DOHH2 (cell line): ENCODE data around the gene GANC.

ENCODE experiments used
- H3F3A ChIP-seq: fragments of 200-600 bp; sonication (generic), shearing (Covaris generic); 2 replicates; pipeline ENCODE4 v1.6.0; 2016; ENCODE audit warnings: antibody characterized with exemption, mild to moderate bottlenecking; ENCODE audit not compliant: control insufficient read depth, insufficient read depth
- H3K27ac ChIP-seq: fragments of 200-600 bp; sonication (generic); 2 replicates; pipeline ENCODE4 v1.5.1; 2014; ENCODE audit warnings: low read depth, mild to moderate bottlenecking, low read length, moderate library complexity
- H3K27me3 ChIP-seq: fragments of 200-600 bp; sonication (generic); 2 replicates; pipeline ENCODE4 v1.6.1; 2014; ENCODE audit warnings: mild to moderate bottlenecking, low read length, mixed read lengths; ENCODE audit not compliant: control insufficient read depth
- H3K36me3 ChIP-seq: fragments of 200-600 bp; sonication (generic); 2 replicates; pipeline ENCODE4 v1.6.1; 2014; ENCODE audit warnings: mild to moderate bottlenecking, low read length, moderate library complexity, mixed read lengths; ENCODE audit not compliant: control insufficient read depth
- H3K4me1 ChIP-seq: fragments of 200-600 bp; sonication (generic); 2 replicates; pipeline ENCODE4 v1.6.1; 2014; ENCODE audit warnings: mild to moderate bottlenecking, low read length, mixed read lengths; ENCODE audit not compliant: control insufficient read depth
- H3K4me2 ChIP-seq: fragments of 200-600 bp; sonication (generic); 2 replicates; pipeline ENCODE4 v1.6.0; 2014; ENCODE audit warnings: mild to moderate bottlenecking, low read length, moderate library complexity
- H3K4me3 ChIP-seq: fragments of 200-600 bp; sonication (generic); 2 replicates; pipeline ENCODE4 v1.5.1; 2014; ENCODE audit warnings: mild to moderate bottlenecking, low read length, mixed read lengths
- H3K79me2 ChIP-seq: fragments of 200-600 bp; sonication (generic); 2 replicates; pipeline ENCODE4 v1.6.1; 2014; ENCODE audit warnings: mild to moderate bottlenecking, low read length, mixed read lengths; ENCODE audit not compliant: control insufficient read depth
- H3K9me2 ChIP-seq: fragments of 200-600 bp; sonication (generic); replicated peaks from 2 replicates; pipeline ENCODE4 v1.6.1; 2014; ENCODE audit warnings: mild to moderate bottlenecking, low read length, mixed read lengths; ENCODE audit not compliant: control insufficient read depth
- H3K9me3 ChIP-seq: fragments of 200-600 bp; sonication (generic); 2 replicates; pipeline ENCODE4 v1.6.1; 2014; ENCODE audit warnings: antibody characterized with exemption, low read length, mixed read lengths; ENCODE audit not compliant: control insufficient read depth, insufficient read depth
- H4K20me1 ChIP-seq: fragments of 200-600 bp; sonication (generic); 2 replicates; pipeline ENCODE4 v1.6.0; 2014; ENCODE audit warnings: low read depth, mild to moderate bottlenecking, antibody characterized with exemption, low read length, moderate library complexity; ENCODE audit not compliant: control insufficient read depth, insufficient read depth
- EZH2phosphoT487 ChIP-seq: fragments of 200-600 bp; sonication (generic); IDR thresholded peaks from 2 replicates; pipeline ENCODE4 v1.6.1; 2017; ENCODE audit warnings: borderline replicate concordance, mild to moderate bottlenecking, antibody characterized with exemption, low read length, moderate library complexity, mixed read lengths
- TF ChIP-seq, protein P1 (sequence below): fragments of 200-600 bp; sonication (generic); IDR thresholded peaks from one replicate; pipeline ENCODE4 v1.5.1; 2014; ENCODE audit warnings: antibody characterized with exemption, mild to moderate bottlenecking, low read depth, low read length; ENCODE audit not compliant: poor library complexity, severe bottlenecking

Gene GANC

GRCh38 chr15:42374810-42375209, 101.8 kb downstream of the GANC start:
- H3K4me2 ChIP-seq: no peak overlapping the region
- TF ChIP-seq, protein P1, sequence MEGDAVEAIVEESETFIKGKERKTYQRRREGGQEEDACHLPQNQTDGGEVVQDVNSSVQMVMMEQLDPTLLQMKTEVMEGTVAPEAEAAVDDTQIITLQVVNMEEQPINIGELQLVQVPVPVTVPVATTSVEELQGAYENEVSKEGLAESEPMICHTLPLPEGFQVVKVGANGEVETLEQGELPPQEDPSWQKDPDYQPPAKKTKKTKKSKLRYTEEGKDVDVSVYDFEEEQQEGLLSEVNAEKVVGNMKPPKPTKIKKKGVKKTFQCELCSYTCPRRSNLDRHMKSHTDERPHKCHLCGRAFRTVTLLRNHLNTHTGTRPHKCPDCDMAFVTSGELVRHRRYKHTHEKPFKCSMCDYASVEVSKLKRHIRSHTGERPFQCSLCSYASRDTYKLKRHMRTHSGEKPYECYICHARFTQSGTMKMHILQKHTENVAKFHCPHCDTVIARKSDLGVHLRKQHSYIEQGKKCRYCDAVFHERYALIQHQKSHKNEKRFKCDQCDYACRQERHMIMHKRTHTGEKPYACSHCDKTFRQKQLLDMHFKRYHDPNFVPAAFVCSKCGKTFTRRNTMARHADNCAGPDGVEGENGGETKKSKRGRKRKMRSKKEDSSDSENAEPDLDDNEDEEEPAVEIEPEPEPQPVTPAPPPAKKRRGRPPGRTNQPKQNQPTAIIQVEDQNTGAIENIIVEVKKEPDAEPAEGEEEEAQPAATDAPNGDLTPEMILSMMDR: no peak
- no peak for TF ChIP-seq EZH2phosphoT487
- H3K27me3 ChIP-seq: no peaks in the 10 kb centered on the region
- H3K9me2 ChIP-seq: no peaks in the 10 kb centered on the region
- H3K4me1 ChIP-seq: no peaks in the 10 kb centered on the region
- H3F3A ChIP-seq: no peaks in the 10 kb centered on the region
- no peak overlapping the region for H3K27ac ChIP-seq
- H3K79me2 ChIP-seq: no peaks in the 10 kb centered on the region
- H3K9me3 ChIP-seq: peaks cover 9% of the 10 kb centered on the region; the same call in 1 of the 2 replicates
- no peaks in the 10 kb centered on the region for H4K20me1 ChIP-seq
- no peak overlapping the region for H3K4me3 ChIP-seq
- no peaks in the 10 kb centered on the region for H3K36me3 ChIP-seq

- no peak overlapping the region for H3K27ac ChIP-seq
- H3F3A ChIP-seq: no peaks in the 10 kb centered on the region
- TF ChIP-seq EZH2phosphoT487: no peak
- TF ChIP-seq, protein P1: no peak
- H3K79me2 ChIP-seq: no peaks in the 10 kb centered on the region
- H3K9me2 ChIP-seq: no peaks in the 10 kb centered on the region
- H3K9me3 ChIP-seq: peaks cover 9% of the 10 kb centered on the region; the same call in 1 of the 2 replicates
- no peaks in the 10 kb centered on the region for H3K4me1 ChIP-seq
- no peaks in the 10 kb centered on the region for H3K36me3 ChIP-seq
- H4K20me1 ChIP-seq: no peaks in the 10 kb centered on the region
- H3K4me2 ChIP-seq: no peak overlapping the region
- H3K4me3 ChIP-seq: no peak overlapping the region
- H3K27me3 ChIP-seq: no peaks in the 10 kb centered on the region
These were observed 102.3 kb downstream of the GANC start for GRCh38 chr15:42375252-42375651.

DNA sequence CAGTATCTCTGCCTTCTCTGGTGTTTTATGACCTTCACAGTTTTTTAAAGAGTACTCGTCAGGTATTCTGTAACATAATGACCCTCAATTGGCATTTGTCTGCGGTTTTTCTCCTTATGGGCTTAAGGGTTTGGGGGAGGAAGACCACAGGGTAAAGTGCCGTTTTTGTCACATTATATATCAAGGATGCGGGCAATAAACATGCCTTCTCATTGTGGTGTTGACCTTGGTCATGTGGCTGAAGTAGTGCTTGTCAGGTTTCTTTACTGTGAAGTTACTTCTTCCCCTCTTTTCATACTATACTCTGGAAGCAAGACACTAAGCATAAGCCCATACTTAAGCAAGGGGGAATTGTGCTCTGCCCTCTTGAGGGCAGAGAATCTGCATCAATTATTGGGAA, 102.9 kb downstream of the GANC start:
- Histone ChIP-seq H3K9me3 (peaks cover 9% of the 10 kb centered on the region; the same call in 1 of the 2 replicates), H4K20me1 (no peaks in the 10 kb centered on the region), H3K27ac (no peak overlapping the region), H3K4me1 (no peaks in the 10 kb centered on the region), H3K27me3 (no peaks in the 10 kb centered on the region), H3K4me2 (no peak overlapping the region), H3K79me2 (no peaks in the 10 kb centered on the region), H3F3A (no peaks in the 10 kb centered on the region), H3K36me3 (no peaks in the 10 kb centered on the region), H3K9me2 (no peaks in the 10 kb centered on the region), H3K4me3 (no peak overlapping the region)
- no peak for TF ChIP-seq EZH2phosphoT487
- TF ChIP-seq, protein P1: no peak

DNA sequence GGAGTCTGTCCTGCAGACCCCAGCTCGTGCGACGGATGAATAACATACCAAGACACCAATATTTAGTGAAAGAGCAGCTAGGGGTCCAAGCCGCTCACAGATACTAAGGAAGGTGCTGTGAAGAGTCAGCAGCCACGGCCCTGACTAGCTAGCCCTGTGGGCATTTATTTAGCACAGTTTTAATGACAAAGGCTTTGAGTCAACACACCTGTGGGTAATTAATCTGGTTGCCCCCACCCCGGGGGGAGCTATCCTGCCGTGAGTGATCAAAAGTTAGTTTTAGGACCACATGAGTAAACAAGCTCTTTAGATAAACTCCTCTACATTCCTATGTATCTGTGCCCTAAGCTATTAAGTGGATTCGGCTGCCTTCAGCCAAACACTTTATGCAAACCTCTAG, 105.0 kb downstream of the GANC start:
- H3K4me2 ChIP-seq: no peak overlapping the region
- H3K36me3 ChIP-seq: no peaks in the 10 kb centered on the region
- no peaks in the 10 kb centered on the region for H3F3A ChIP-seq
- no peak overlapping the region for H3K27ac ChIP-seq
- H3K79me2 ChIP-seq: no peaks in the 10 kb centered on the region
- H3K4me1 ChIP-seq: no peaks in the 10 kb centered on the region
- TF ChIP-seq, protein P1: no peak
- TF ChIP-seq EZH2phosphoT487: no peak
- H4K20me1 ChIP-seq: no peaks in the 10 kb centered on the region
- peaks cover 9% of the 10 kb centered on the region; the same call in 1 of the 2 replicates for H3K9me3 ChIP-seq
- no peaks in the 10 kb centered on the region for H3K9me2 ChIP-seq
- H3K4me3 ChIP-seq: no peak overlapping the region
- H3K27me3 ChIP-seq: no peaks in the 10 kb centered on the region
